HG02623 (cell line): ENCODE measurements around the gene SPRR2D.
"Not testable (repeated sequence)": the region's sequence is repeated elsewhere in the genome, so short reads cannot be mapped to it uniquely, and the experiment has no call there.

Experiments used
- ATAC-seq: cut with Tn5 transposase; IDR thresholded peaks from one replicate; pipeline ENCODE4 v1.9.1; 2021; ENCODE audit warnings: moderate library complexity; ENCODE audit not compliant: unreplicated experiment

The SPRR2D gene

GRCh38 chr1:153040950-153041631 is at the start of gene SPRR2D:
Gene SPRR2D (minus strand): TSS chr1:153041120. CDS start chr1:153040346, 774 bp downstream.
- ATAC-seq, result no peak

GRCh38 chr1:153087652-153088051 is 46.7 kb upstream of the SPRR2D start:
- ATAC-seq, result no peak

GRCh38 chr1:153081736-153082135 is 40.8 kb upstream of the SPRR2D start:
- no peak for ATAC-seq

- ATAC-seq, result no peak
These were observed 32.1 kb upstream of the SPRR2D start for GRCh38 chr1:153072806-153073726.

- no peak for ATAC-seq
These were observed 30.6 kb upstream of the SPRR2D start, which contains the start of gene SPRR2B for GRCh38 chr1:153071511-153071910. Gene SPRR2B (minus strand): TSS chr1:153071611. CDS start chr1:153070839, 772 bp downstream.

- no peak for ATAC-seq
These were observed 29.3 kb upstream of the SPRR2D start for GRCh38 chr1:153070243-153070642.

GRCh38 chr1:153058826-153059784 is 18.2 kb upstream of the SPRR2D start:
- ATAC-seq, result no peak

- ATAC-seq, result no peak
These were observed 17.2 kb upstream of the SPRR2D start for GRCh38 chr1:153058154-153058553.

- no peak for ATAC-seq
These were observed 16.5 kb upstream of the SPRR2D start, which contains the start of gene SPRR2A for GRCh38 chr1:153057375-153057774. Gene SPRR2A (minus strand): TSS chr1:153057512. CDS start chr1:153056735, 777 bp downstream.

- ATAC-seq, result not testable (repeated sequence)
These were observed 15.2 kb upstream of the SPRR2D start for GRCh38 chr1:153056111-153056510.

GRCh38 chr1:153049211-153049610 is 8.3 kb upstream of the SPRR2D start:
- ATAC-seq, result no peak

GRCh38 chr1:153035211-153035610 is 5.7 kb downstream of the SPRR2D start:
- no peak for ATAC-seq

GRCh38 chr1:153032677-153033308 is 8.1 kb downstream of the SPRR2D start:
- no peak for ATAC-seq

GRCh38 chr1:153032073-153032472 is 8.8 kb downstream of the SPRR2D start:
- no peak for ATAC-seq

GRCh38 chr1:153030895-153031294 is 10.0 kb downstream of the SPRR2D start, which contains the start of gene SPRR1B:
Gene SPRR1B (plus strand): TSS chr1:153031203. CDS start chr1:153032346, 1,143 bp downstream.
- no peak for ATAC-seq

GRCh38 chr1:153028766-153029165 is 12.2 kb downstream of the SPRR2D start:
- ATAC-seq, result no peak

- no peak for ATAC-seq
These were observed 15.1 kb downstream of the SPRR2D start for GRCh38 chr1:153025797-153026196.

GRCh38 chr1:153024413-153024812 is 16.5 kb downstream of the SPRR2D start:
- no peak for ATAC-seq

- no peak for ATAC-seq
These were observed 17.8 kb downstream of the SPRR2D start for GRCh38 chr1:153023109-153023508.

GRCh38 chr1:153022340-153022739 is 18.6 kb downstream of the SPRR2D start:
- not testable (repeated sequence) for ATAC-seq
